ENCODE measurements around the gene CISD1.
A peak's percentile ranks its signal among the peaks of the same experiment; 100 is the strongest.

DNA sequence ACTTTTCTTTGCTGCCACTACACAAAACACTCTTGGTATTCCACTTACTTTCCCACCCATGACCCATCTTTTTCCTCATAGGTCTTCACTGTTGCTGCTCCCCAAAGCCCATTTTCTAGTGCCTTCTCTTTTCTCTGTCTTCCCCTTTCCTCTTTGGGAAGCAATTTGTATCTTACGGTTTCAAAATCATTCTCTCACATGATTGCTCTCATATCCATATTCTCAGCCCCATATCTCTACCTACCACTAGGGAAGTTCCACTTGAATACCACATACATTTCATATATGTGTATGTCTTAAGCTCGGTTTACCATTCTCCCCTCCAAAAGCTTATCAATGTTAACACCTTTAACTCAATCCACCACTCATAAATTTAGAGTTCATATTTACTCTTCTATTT, 62.7 kb downstream of the CISD1 start:
- TF ChIP-seq, protein P1, sequence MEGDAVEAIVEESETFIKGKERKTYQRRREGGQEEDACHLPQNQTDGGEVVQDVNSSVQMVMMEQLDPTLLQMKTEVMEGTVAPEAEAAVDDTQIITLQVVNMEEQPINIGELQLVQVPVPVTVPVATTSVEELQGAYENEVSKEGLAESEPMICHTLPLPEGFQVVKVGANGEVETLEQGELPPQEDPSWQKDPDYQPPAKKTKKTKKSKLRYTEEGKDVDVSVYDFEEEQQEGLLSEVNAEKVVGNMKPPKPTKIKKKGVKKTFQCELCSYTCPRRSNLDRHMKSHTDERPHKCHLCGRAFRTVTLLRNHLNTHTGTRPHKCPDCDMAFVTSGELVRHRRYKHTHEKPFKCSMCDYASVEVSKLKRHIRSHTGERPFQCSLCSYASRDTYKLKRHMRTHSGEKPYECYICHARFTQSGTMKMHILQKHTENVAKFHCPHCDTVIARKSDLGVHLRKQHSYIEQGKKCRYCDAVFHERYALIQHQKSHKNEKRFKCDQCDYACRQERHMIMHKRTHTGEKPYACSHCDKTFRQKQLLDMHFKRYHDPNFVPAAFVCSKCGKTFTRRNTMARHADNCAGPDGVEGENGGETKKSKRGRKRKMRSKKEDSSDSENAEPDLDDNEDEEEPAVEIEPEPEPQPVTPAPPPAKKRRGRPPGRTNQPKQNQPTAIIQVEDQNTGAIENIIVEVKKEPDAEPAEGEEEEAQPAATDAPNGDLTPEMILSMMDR (IDR thresholded peaks at IDR 0.05 in 8 of 11, conservative IDR thresholded peaks at IDR 0.05 in 3 of 11), result peak in 1 of 11 experiments; percentile 8
- TF ChIP-seq POLR2A (IDR thresholded peaks at IDR 0.05), result no peak
- no peak for TF ChIP-seq POLR2AphosphoS5 (IDR thresholded peaks at IDR 0.05)

All from spleen (tissue), 7 donors.